GM12878 (cell line): ENCODE results near the gene OSGEP. TPM values are rescaled to one million over a fixed set of nuclear protein-coding genes. Genes with fewer than 3 reads are reported as not detected.

Source experiments
- ATAC-seq: fragments of 200-7000 bp; cut with Tn5 transposase; 3 replicates; pipeline ENCODE4 v1.9.1; 2020; ENCODE audit warnings: mild to moderate bottlenecking, moderate library complexity
- BruUV-seq: library from RNA; stranded (reverse); fragments of 400-500 nt; replicated peaks from 2 replicates; lab custom pipeline; 2021; lab: Mats Ljungman, UMichigan
- CTCF ChIA-PET: fragments of 300-600 bp; sonication (Branson Sonifier 250); formaldehyde crosslinking; extraction: SDS; loops from one replicate; lab custom pipeline; 2021; ENCODE audit warnings: inconsistent platforms; lab: Yijun Ruan, JAX
- POLR2A ChIA-PET: fragments of 350-600 bp; formaldehyde crosslinking; extraction: SDS; loops from one replicate; lab custom pipeline; 2021; ENCODE audit warnings: inconsistent platforms; lab: Charles Lee
- RAD21 ChIA-PET: fragments of 300-600 bp; sonication (Branson Sonifier 250); formaldehyde crosslinking; loops from one replicate; lab custom pipeline; 2023; ENCODE audit warnings: antibody characterized with exemption; ENCODE audit not compliant: unreplicated experiment; lab: Charles Lee
- SMC1A ChIA-PET: fragments of 300-600 bp; sonication (Branson Sonifier 250); formaldehyde crosslinking; loops from one replicate; lab custom pipeline; 2023; ENCODE audit not compliant: unreplicated experiment, uncharacterized antibody; lab: Charles Lee
- DNase-seq: peaks from one replicate; pipeline ENCODE4 v3.0.0-alpha.2; 2011; ENCODE audit warnings: low read depth, low spot score
- FAIRE-seq: peaks from 3 replicates; lab custom pipeline; 2011; peaks lifted over from hg19 to GRCh38; lab: Jason Lieb, UNC
- H2AFZ ChIP-seq: 2 replicates; pipeline ENCODE4 v1.6.0; 2011; ENCODE audit warnings: low read depth, low read length, control low read depth; ENCODE audit not compliant: control insufficient read depth
- H3K27ac ChIP-seq: 2 replicates; pipeline ENCODE4 v1.5.1; 2011; ENCODE audit warnings: control low read depth; ENCODE audit not compliant: control insufficient read depth, insufficient read depth
- H3K27me3 ChIP-seq, 2 experiments: replicated peaks in 1 of 2; 2 replicates each; pipeline versions ENCODE4 v1.6.0 to v1.6.1; 2011; ENCODE audit warnings: low read length in 1 of 2; ENCODE audit not compliant: control insufficient read depth in 2 of 2, insufficient read depth in 2 of 2
- H3K36me3 ChIP-seq, 2 experiments: 2 replicates each; pipeline ENCODE4 v1.5.1; 2011; ENCODE audit warnings: low read length in 1 of 2; ENCODE audit not compliant: control insufficient read depth in 2 of 2, insufficient read depth in 2 of 2
- H3K4me1 ChIP-seq: 2 replicates; pipeline ENCODE4 v1.6.1; 2011; ENCODE audit warnings: mild to moderate bottlenecking, low read length, moderate library complexity, mixed read lengths; ENCODE audit not compliant: control insufficient read depth, insufficient read depth
- H3K4me2 ChIP-seq: 2 replicates; pipeline ENCODE4 v1.6.0; 2011; ENCODE audit warnings: control low read depth; ENCODE audit not compliant: control insufficient read depth, insufficient read depth
- H3K4me3 ChIP-seq: fragments of 200-600 bp; sonication (generic); 2 replicates; pipeline ENCODE4 v1.5.1; 2016
- H3K79me2 ChIP-seq: 2 replicates; pipeline ENCODE4 v1.6.0; 2011; ENCODE audit warnings: low read length; ENCODE audit not compliant: control insufficient read depth, insufficient read depth
- H3K9ac ChIP-seq: 2 replicates; pipeline ENCODE4 v1.8.0; 2011; ENCODE audit warnings: low read length, control low read depth, mixed read lengths; ENCODE audit not compliant: control insufficient read depth, insufficient read depth
- H3K9me3 ChIP-seq: replicated peaks from 3 replicates; pipeline ENCODE4 v1.5.1; 2011; ENCODE audit warnings: mild to moderate bottlenecking, low read length; ENCODE audit not compliant: control insufficient read depth, insufficient read depth
- H4K20me1 ChIP-seq: 2 replicates; pipeline ENCODE4 v1.6.0; 2011; ENCODE audit not compliant: control insufficient read depth, insufficient read depth
- ATF7 ChIP-seq: fragments of 450-650 bp; IDR thresholded peaks from 2 replicates; pipeline ENCODE4 v1.6.1; 2016; ENCODE audit warnings: low read depth, mild to moderate bottlenecking
- CTCF ChIP-seq, 3 experiments: IDR thresholded peaks in 2 of 3; conservative IDR thresholded peaks in 1 of 3; 2 replicates each; pipeline ENCODE4 v1.5.1; 2011; ENCODE audit warnings: low read depth in 3 of 3, low read length in 3 of 3, mild to moderate bottlenecking in 3 of 3, control low read depth in 2 of 3, moderate library complexity in 2 of 3, inconsistent platforms in 1 of 3, mixed read lengths in 1 of 3; ENCODE audit not compliant: control insufficient read depth in 2 of 3, insufficient read depth in 1 of 3; ENCODE audit errors: extremely low read depth in 1 of 3
- IKZF1 ChIP-seq: fragments of 450-650 bp; conservative IDR thresholded peaks from 2 replicates; pipeline ENCODE4 v1.6.1; 2017; ENCODE audit warnings: antibody characterized with exemption, mild to moderate bottlenecking
- IKZF2 ChIP-seq, 2 experiments: fragments of 450-650 bp; IDR thresholded peaks; 2 replicates each; pipeline ENCODE4 v1.6.1; 2017; ENCODE audit warnings: mild to moderate bottlenecking in 2 of 2, moderate library complexity in 2 of 2
- MTA2 ChIP-seq: fragments of 450-650 bp; IDR thresholded peaks from 2 replicates; pipeline ENCODE4 v1.6.1; 2016; ENCODE audit warnings: low read depth, mild to moderate bottlenecking, moderate library complexity
- PKNOX1 ChIP-seq: fragments of 450-650 bp; IDR thresholded peaks from 2 replicates; pipeline ENCODE4 v1.6.1; 2016; ENCODE audit warnings: mild to moderate bottlenecking
- RAD21 ChIP-seq: IDR thresholded peaks from 2 replicates; pipeline ENCODE4 v1.6.1; 2011; ENCODE audit warnings: mild to moderate bottlenecking, low read depth, low read length, moderate library complexity; ENCODE audit not compliant: insufficient read depth
- RUNX3 ChIP-seq: IDR thresholded peaks from 2 replicates; pipeline ENCODE4 v1.6.1; 2012; ENCODE audit warnings: low read length, inconsistent platforms
- SMC3 ChIP-seq: IDR thresholded peaks from 2 replicates; pipeline ENCODE4 v1.6.1; 2011; ENCODE audit warnings: low read length, improper control_type of control experiment, borderline replicate concordance
- SREBF1 ChIP-seq: IDR thresholded peaks from 2 replicates; pipeline ENCODE4 v1.6.1; 2012; ENCODE audit warnings: mild to moderate bottlenecking, low read length
- WGBS: methylation state at CpG from one replicate; pipeline ENCODE4 v1.1.6; 2016; ENCODE audit warnings: low lambda C conversion rate; ENCODE audit not compliant: insufficient replicate concordance, insufficient coverage; ENCODE audit errors: missing lambda C conversion rate; 5-methylcytosine and 5-hydroxymethylcytosine counted together
- in situ Hi-C: fragments of 300-500 bp; cut with MboI; formaldehyde crosslinking; loops from 9 replicates; pipeline ENCODE4 v1.14.3; 2018; ENCODE audit warnings: mixed read lengths
- intact Hi-C: fragments of 100-400 bp; cut with micrococcal nuclease; formaldehyde crosslinking; loops from one replicate; pipeline ENCODE4 v1.14.2; 2022; ENCODE audit not compliant: unreplicated experiment
- polyA plus RNA-seq, 11 experiments: library from polyadenylated mRNA; depleted of rRNA in 4 of 11; unstranded in 6 of 11; stranded (reverse) in 5 of 11; fragments of >200 nt; fragmentation: Nextera tagmentation in 4 of 11; fragmentation: Illumina TruSeq in 1 of 11; extraction: Ambion mirVana in 4 of 11; extraction: Trizol in 1 of 11; gene quantifications; 1 replicate in 1 of 11; 2 replicates in 10 of 11; pipeline versions ENCODE4 v1.2.1 to v1.2.3, GENCODE V29; 2011 to 2016; ENCODE audit warnings: inconsistent platforms in 2 of 11, missing spikeins in 2 of 11, low read depth in 1 of 11
- total RNA-seq, 4 experiments: library from RNA; depleted of rRNA in 3 of 4; stranded (reverse); fragments of >200 nt in 3 of 4; fragmentation: Illumina TruSeq in 1 of 4; extraction: Trizol in 1 of 4; gene quantifications; 2 replicates each; pipeline versions ENCODE4 v1.2.1 to v1.2.3, GENCODE V29; 2013 to 2021

OSGEP gene
- total and polyA plus RNA-seq, 10 of the 15 experiments (the other 5 are each of a cell fraction or from before 2014, with no cell fraction given), result 47.8 to 88.9 (median 52.8) TPM

GRCh38 chr14:20415782-20416206 lies 38.8 kb downstream of the OSGEP start:
- peaks cover 11% of the 10 kb centered on the region for H3K79me2 ChIP-seq
- ChIA-PET SMC1A (interaction anchor here (0.8 to 3.8 kb wide), 29 partner anchors 8 to 275 kb away, joined by 3 to 56 read pairs (median 6); partner anchors contain the start of genes APEX1, CCNB1IP1, OSGEP and PARP2), CTCF (interaction anchor here (0.6 to 4.4 kb wide), 45 partner anchors 10 to 275 kb away, joined by 3 to 91 read pairs (median 5); partner anchors contain the start of genes APEX1, CCNB1IP1, OSGEP and PARP2), POLR2A (interaction anchor here (0.7 to 3.7 kb wide), 7 partner anchors 9 to 86 kb away, joined by 3 to 27 read pairs (median 3); partner anchors contain the start of genes APEX1, OSGEP, PIP4P1 and PNP), RAD21 (interaction anchor here (0.7 to 6.5 kb wide), 26 partner anchors 9 to 276 kb away, joined by 3 to 78 read pairs (median 5); partner anchors contain the start of genes APEX1, OSGEP, PARP2 and PIP4P1)
- H3K9ac ChIP-seq, result no peak overlapping the region; the same call in 1 of the 2 replicates
- WGBS, result 0% methylated on average over 3 of the region's 3 CpGs
- no TSS peak for BruUV-seq
- H4K20me1 ChIP-seq, result no peaks in the 10 kb centered on the region
- H3K36me3 ChIP-seq, result no peaks in the 10 kb centered on the region
- intact Hi-C loops, result loop anchor here (1.0 to 5.0 kb wide), 2 partner anchors 76 to 117 kb away; no protein-coding TSS in a partner anchor
- peaks cover 4% of the 10 kb centered on the region for H3K4me1 ChIP-seq
- FAIRE-seq (peak; percentile 74), DNase-seq (peak; percentile 49), ATAC-seq (peak; percentile 59)
- no peak overlapping the region for H3K4me3 ChIP-seq
- H3K4me2 ChIP-seq, result no peak overlapping the region
- no peaks in the 10 kb centered on the region for H3K9me3 ChIP-seq
- TF ChIP-seq SREBF1, result no peak
- 0 out of 2 replicates have a peak, but pooled peaks have one; percentile 19 for TF ChIP-seq IKZF1
- TF ChIP-seq SMC3, result peak; percentile 62; the same call in 1 of the 2 replicates
- TF ChIP-seq CTCF (IDR thresholded peaks at IDR 0.05 in 2 of 3, conservative IDR thresholded peaks at IDR 0.05 in 1 of 3; ENCODE audit: control insufficient read depth in 2 of 3, extremely low read depth in 1 of 3, insufficient read depth in 1 of 3, low read depth in 3 of 3, low read length in 3 of 3), result peak; percentile 62 to 72 (median 68)
- TF ChIP-seq MTA2, result peak; percentile 46
- TF ChIP-seq RAD21, result peak; percentile 82
- TF ChIP-seq RUNX3, result peak; percentile 53; the same call in 1 of the 2 replicates
- peak; percentile 45; the same call in 1 of the 2 replicates for TF ChIP-seq PKNOX1
- no peak for TF ChIP-seq ATF7
- TF ChIP-seq IKZF2 (IDR thresholded peaks at IDR 0.05), result peak in 1 of 2 experiments; percentile 30; a peak in 2 of 4 replicates
- in situ Hi-C loops, result loop anchor here (5.0 kb wide), 1 partner anchor 37 kb away; the partner anchor contains the start of gene OSGEP
- no peaks in the 10 kb centered on the region for H3K27me3 ChIP-seq
- H2AFZ ChIP-seq, result peak overlapping the region; percentile 82
- no peak overlapping the region for H3K27ac ChIP-seq
